ENCODE data around the gene NR2F1-AS1. TPM values are rescaled to one million over a fixed set of nuclear protein-coding genes. Genes with fewer than 3 reads are reported as not detected.

The NR2F1-AS1 gene
- total and polyA plus RNA-seq, 2 donors (not counting 3 experiments of a cell fraction or from before 2014, with no cell fraction given), result 4.2 to 13.8 TPM

GRCh38 chr5:93582167-93582462 lies 1.1 kb upstream of the NR2F1-AS1 start:
- CTCF ChIA-PET, result interaction anchor here (0.7 to 5.8 kb wide), 5 partner anchors 25 to 237 kb away, joined by 4 to 79 read pairs (median 8); no protein-coding TSS in a partner anchor

More at GRCh38 chr5:93582167-93582462, 1.1 kb upstream of the NR2F1-AS1 start:
- DNase-seq (ENCODE audit: low read depth, low spot score) (peak; percentile 63), FAIRE-seq (no peak)
- BruUV-seq (replicated peaks), result TSS peak; percentile 6
- POLR2A ChIA-PET, result no interaction called here
- dilution Hi-C loops (cut with MboI; ENCODE audit: extremely low pct_ligation_motif_present, low sequenced_read_pairs) (no loop called here), intact Hi-C loops (cut with micrococcal nuclease) (loop anchor here (1.0 to 10.0 kb wide), 9 partner anchors 70 to 1275 kb away; no protein-coding TSS in a partner anchor)
- Histone ChIP-seq H3K9me3 (replicated peaks; ENCODE audit: control insufficient read depth, insufficient read depth, low read length) (no peaks in the 10 kb centered on the region), H3K27ac (ENCODE audit: insufficient read depth, low read depth, low read length) (peak overlapping the region; percentile 86), H4K20me1 (replicated peaks; ENCODE audit: control insufficient read depth, extremely low read depth, insufficient read depth, low read length) (no peaks in the 10 kb centered on the region), H3K9ac (replicated peaks; ENCODE audit: extremely low read depth, insufficient read depth, low read length) (peak overlapping the region; percentile 95), H3K79me2 (ENCODE audit: control insufficient read depth, insufficient read depth, low read length) (peaks cover 60% of the 10 kb centered on the region), H2AFZ (ENCODE audit: low read depth, low read length) (peak overlapping the region; percentile 7), H3K27me3 (ENCODE audit: control insufficient read depth in 2 of 2, insufficient read depth in 2 of 2, low read length in 2 of 2) (no peaks in the 10 kb centered on the region), H3K4me2 (ENCODE audit: insufficient read depth, low read length) (peak overlapping the region; percentile 96), H3K36me3 (ENCODE audit: control insufficient read depth in 2 of 2, extremely low read depth in 1 of 2, insufficient read depth in 2 of 2, low read length in 2 of 2) (no peaks in the 10 kb centered on the region), H3K9me1 (replicated peaks; ENCODE audit: control insufficient read depth, extremely low read depth, insufficient read depth, low read length) (no peaks in the 10 kb centered on the region), H3K4me1 (ENCODE audit: control insufficient read depth, extremely low read depth, insufficient read depth, low read length) (peaks cover 24% of the 10 kb centered on the region), H3K4me3 (replicated peaks in 1 of 3; ENCODE audit: insufficient read depth in 1 of 3, low read depth in 1 of 3, low read length in 3 of 3) (peak overlapping the region; percentile 66 to 93 (median 76))
- no peak for TF ChIP-seq CTCF (IDR thresholded peaks at IDR 0.05; ENCODE audit: extremely low read depth in 1 of 2, insufficient read depth in 1 of 2, low read depth in 1 of 2, low read length in 2 of 2)
- TF ChIP-seq MAX (IDR thresholded peaks at IDR 0.05; ENCODE audit: insufficient read depth, insufficient read length), result no peak
- TF ChIP-seq EZH2 (IDR thresholded peaks at IDR 0.05; ENCODE audit: borderline replicate concordance, low read depth, low read length, severe bottlenecking), result no peak
- no peak for TF ChIP-seq JUN (IDR thresholded peaks at IDR 0.05; ENCODE audit: borderline replicate concordance, insufficient read depth, insufficient read length, low read depth)
- no peak for TF ChIP-seq POLR2A (IDR thresholded peaks at IDR 0.05; ENCODE audit: low read depth, low read length)
- TF ChIP-seq MYC (IDR thresholded peaks at IDR 0.05; ENCODE audit: low read depth, low read length), result no peak
- TF ChIP-seq POLR2AphosphoS5 (IDR thresholded peaks at IDR 0.05; ENCODE audit: insufficient read depth, low read depth, low read length), result no peak
- no peak for TF ChIP-seq FOS (IDR thresholded peaks at IDR 0.05; ENCODE audit: borderline replicate concordance, insufficient read depth, low read length)
- TF ChIP-seq GATA2 (IDR thresholded peaks at IDR 0.05; ENCODE audit: insufficient read depth, insufficient read length, low read depth, low read length), result no peak
